Inflammatory macrophage treated with lipopolysaccharide for 1 hour (primary cell): ENCODE measurements around the gene GJC2.
"Not testable (repeated sequence)": the region's sequence is repeated elsewhere in the genome, so short reads cannot be mapped to it uniquely, and the experiment has no call there.

Experiments used
- DNase-seq, 2 donors: peaks; one replicate each; pipeline ENCODE4 v3.0.0-alpha.2; 2020 to 2022

Gene GJC2

DNA sequence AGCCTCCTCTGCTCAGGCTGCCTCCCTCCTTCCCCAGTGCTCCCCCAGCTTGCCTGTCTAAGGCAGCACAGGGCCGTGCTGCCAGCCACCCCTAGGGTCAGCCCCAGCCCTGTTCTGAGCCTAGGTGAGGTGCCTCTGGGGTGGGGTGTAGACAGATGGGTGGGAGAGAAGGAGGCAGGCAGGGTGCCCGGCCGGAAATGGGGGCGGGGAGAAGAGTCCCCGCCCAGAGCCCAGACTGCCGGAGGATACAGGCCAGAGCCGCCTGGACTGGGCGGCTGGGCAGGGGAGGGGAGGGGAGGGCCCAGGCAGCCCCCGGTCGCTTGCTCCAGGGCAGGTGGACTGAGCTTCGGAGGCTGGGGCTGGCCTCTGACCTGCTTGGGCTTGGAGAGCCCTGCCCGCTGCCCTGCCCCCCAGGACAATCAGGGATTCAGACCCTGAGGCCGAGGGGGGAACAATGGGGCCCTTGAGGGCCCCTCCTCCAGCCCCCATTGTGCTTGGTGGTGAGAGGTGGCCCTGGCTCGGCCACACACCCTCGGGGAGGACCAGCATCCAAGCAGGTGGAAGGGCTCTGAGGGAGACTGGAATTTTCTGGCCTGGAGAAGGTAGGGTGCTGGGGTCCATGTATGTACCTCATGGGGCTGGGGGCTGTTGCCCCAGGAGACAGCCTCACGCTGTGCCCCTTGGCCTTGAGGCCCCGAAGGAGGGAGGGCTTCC is at the start of gene GJC2:
TSS of gene GJC2 (plus strand) at position 525 of the 714 bp plus-strand sequence. CDS start 7,829 bp downstream, outside the sequence.
- no peak for DNase-seq

DNA sequence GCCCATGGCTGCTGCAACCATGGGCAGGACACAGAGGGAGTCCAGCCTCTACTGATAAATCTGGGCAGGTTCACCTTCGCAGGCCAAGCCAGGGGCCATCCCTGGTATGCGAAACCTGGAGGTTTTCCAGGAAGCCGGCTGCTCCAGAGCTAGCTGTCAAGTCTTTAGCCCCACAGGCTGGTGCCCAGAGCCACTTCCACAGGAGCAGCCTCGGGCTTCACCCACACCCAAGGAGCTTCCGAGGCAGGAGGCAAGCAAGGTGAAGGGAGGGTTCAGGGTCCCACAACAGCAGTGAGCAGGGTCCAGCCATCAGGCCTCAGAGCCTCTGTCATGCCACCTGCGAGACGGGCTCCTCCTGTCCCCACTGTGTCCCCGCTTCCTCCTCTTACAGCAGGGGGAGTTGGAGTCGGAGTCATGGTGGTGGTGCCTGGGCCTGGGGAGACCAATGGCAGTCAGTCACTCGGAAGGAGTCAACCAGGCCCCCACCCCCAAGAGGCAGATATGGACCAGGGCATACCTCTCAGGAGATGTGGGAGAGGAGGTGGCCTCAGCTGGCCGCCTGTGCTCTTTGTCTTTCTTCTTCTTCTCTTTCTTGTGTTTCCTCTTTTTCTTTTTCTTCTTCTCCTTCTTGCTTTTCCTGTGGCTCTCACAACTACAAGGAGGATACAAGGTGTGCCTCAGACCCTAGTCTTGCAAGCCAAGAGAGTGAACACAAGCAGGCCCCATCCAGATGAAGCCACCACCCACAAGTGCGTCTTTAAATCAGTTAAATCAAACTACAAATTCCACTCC is 48.7 kb upstream of the GJC2 start:
- DNase-seq: no peak

DNA sequence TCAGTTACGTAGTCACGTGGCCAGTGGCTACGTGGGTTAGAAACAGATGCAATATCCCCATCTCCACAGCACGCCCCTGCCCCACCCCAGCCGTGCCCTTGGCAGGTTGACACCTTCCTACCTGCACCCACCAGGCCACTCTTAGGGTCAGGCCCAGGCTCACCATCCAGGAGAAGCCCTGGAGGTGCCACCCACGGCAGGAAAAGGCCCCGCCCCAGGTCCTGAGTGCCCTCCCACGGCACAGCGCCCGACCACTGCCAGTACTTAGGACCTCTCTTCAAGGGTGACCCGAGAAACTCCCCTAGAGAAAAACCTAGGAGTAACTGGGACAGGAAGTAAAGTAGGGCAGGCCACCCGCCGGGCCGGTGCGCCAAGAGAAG is 48.1 kb upstream of the GJC2 start:
- no peak for DNase-seq

DNA sequence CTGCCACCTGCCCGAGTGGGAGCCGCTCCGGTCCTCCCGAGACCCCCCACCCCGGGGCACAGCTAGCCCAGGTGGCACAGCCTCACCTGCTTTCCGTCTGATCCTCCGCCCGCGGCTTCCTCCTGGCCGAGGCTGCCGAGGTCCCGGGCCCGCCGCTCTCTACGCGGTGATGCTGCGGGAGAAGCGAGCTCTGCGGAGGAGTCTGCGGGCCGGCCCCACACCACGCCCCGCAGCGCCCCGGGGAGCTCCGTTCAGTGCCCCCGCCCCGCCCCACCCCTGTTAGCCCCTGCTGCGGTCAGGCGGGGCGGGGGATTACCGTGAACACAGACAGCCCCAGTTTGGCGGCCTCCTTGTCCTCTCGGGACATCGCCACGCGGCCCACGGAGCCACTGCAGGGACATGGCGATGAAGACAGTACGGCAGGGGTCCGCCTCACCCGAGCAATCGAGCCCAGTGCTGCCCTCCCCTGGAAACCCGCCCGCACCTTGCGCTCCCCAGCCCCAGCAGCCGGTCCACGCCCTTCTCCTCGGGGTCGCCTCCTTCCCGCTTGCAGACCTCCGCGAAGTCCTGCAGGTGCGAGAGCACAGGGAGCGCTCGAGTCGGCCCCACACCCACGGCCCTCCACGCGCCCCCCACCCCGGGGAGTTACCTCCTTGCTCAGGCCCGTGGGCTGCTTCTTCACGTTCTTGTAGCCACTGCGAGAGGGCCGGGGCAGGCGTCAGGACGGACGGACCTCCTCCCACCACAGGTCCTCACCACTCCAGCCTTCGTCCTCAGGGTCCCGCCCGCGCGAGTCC is 47.5 kb upstream of the GJC2 start:
- DNase-seq: no peak

DNA sequence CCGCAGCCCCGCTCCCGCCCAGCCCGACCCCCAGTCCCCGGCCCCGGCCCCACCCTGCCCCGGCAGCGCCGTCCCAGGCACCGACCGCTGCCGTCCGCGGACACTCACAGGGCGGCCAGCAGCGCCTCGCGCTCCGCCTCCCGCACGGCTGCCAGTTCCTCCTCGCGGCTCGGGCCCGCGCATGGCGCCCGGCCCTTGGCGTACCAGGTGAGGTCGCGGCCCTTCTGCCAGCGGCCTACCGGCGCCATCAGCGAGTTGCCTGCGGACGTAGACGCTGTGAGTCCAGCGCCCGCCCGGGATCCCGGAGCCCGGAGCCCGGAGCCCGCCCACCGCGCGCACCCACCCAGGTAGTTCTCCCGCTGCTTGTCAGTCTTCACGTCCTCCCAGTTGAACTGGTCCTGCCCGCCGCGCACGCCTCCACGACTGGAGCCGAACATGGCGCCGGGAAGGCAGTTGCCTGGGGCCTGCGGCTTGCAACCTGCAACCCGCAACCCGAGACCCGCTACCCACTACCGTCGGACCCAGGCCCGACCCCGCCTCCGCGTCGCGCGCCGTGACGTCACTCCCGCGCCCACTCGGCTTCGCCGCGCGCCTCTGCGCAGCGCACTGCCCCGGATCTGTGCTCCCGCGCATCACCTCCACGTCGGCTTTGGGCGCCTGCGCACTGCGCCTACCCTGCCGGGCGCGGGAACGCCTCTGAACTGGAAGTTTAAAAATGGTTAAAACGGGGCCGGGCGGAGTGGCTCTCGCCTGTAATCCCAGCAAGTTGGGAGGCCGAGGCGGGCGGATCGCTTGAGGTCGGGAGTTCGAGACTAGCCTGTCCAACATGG is 46.7 kb upstream of the GJC2 start, which contains the start of gene C1orf35:
TSS of gene C1orf35 (minus strand) at position 535 of the 830 bp plus-strand sequence. CDS start at position 437, 98 bp downstream.
- peak; percentile 86 to 94 for DNase-seq

DNA sequence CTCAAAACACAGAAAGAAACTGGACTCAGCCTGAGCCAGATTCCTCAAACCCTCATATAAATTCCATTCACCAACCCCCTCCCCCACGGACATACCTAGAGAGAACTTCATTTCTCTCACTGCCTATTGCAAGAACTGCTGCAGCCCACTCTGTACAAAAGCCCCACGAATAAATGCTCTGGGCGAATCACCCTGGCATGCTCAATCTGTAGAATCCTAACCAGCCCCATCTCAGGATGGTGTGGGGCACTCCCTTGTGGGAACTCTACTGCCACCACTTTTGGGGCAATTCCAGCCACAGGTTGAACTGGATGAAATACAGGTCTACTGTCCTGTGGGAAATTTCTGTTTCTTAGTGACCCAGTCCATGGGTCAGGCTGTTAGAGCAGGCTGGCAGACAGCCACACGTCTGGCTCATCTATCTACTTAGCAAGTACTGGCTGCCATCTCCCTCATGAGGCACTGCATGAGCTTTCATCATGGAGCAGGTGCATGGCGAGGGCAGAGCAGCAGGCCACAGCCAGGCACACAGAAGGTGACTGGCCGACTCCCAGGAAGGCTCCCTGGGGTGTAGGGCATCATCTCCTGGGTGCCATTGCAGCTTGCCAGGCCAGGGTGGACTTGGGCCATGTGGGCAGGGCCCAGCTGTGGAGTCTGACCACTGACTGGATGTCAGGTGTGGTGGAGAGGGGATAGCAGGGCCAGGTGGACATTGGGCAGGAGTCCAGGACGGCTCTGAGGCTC is 45.0 kb upstream of the GJC2 start:
- no peak for DNase-seq

DNA sequence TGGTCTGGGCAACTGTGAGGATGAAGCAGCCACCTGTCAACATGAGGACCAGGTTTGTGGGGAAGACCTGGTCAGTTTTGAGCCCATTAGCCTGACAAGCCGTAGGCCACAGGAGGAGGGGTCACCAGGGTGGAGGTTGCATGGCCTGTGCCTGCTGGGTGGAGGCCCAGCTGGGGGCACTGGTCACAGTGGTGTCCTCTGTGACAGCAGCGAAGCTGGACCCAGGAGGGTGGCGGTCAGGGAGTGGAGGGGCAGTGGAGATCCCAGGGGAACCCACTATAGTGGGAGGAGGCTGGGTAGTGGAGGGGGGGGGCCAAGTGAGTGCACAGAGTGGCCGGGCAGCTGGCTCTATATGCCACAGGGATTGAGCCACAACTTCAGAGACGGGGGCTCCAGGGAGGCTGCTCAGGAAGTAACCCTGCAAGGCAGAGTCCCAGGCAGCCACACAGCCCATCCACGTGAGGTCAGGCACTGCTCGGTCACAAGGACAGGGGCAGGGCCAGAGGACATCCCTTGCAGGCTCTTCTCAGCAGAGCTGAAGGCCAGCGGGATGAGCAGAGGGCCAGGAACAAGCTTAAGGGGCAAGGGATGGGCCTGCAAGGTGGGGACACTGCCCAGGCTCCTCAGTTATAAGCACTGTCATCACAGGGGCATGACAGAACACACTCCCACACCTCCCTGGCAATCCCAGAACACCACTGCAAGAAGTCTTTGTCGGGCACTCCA is 44.3 kb upstream of the GJC2 start:
- no peak for DNase-seq

DNA sequence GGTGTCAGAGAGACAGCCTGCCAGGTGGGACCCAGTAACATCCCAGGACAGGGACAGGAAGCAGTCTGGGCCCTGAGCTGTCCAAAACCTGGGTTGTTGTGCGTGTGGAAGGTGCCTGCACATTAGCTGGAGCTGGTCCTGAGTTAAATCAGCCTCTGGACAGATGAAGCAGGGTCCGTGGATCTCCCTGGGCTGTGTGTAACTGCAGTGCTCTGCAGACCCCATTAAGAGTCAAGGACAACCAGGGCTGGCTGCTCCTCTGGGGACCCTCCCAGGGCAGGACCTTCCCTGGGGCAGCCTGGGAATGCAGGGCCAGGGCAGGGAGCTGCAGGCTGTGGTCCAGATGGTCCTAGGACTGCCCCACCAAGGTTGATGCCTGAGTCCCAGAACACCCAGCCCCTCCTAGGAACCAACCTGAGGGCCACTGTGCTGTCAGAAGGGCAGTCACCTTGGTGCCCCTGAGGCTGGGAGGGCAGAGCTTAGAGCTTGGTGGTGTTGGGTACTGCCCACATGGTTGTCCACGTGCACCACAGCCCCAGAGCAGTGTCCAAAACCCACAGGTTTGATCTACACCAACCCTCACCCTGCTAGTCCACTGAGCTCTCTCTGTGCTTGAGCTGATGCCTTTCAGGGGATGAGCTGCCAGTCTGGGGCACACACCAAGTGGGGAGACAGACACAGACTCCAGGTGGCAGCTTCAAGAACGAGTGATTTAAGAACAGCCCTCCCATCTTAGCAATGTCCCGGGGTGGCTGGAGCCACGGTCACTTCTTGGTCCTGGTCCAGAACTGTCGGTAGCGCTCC is 43.5 kb upstream of the GJC2 start:
- DNase-seq: no peak

DNA sequence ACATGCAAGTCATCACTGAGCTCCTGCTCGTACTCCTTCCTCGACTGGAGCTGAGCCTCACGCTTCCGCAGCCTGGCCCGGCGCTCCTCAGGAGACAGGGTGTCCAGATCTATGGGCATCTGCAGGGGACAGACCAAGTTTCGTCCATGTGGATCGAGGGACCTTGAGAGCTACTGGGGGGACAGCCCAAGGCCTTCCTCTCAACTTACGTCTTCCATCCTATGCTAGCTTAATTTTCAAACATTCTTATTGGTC is 43.0 kb upstream of the GJC2 start:
- DNase-seq: no peak

DNA sequence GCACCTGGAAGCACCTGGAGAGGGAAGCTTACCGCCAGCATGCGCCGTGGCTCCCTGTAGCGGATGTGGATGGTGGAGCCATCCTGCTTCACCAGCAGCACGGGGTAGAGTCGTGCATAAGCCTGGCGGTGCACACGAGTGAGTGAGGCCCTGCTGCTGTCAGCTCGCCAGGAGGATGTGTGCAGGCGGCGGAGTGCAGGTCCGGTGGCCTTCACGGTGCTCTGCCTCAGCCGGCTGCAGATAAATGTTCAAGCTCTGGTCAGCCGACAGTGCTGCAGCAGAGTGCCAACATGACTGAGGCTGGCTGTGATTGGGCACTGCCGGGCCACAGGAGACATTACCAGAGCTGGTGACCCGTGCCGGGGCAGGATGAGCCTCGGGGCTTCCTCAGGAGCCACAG is 42.1 kb upstream of the GJC2 start:
- DNase-seq: no peak

DNA sequence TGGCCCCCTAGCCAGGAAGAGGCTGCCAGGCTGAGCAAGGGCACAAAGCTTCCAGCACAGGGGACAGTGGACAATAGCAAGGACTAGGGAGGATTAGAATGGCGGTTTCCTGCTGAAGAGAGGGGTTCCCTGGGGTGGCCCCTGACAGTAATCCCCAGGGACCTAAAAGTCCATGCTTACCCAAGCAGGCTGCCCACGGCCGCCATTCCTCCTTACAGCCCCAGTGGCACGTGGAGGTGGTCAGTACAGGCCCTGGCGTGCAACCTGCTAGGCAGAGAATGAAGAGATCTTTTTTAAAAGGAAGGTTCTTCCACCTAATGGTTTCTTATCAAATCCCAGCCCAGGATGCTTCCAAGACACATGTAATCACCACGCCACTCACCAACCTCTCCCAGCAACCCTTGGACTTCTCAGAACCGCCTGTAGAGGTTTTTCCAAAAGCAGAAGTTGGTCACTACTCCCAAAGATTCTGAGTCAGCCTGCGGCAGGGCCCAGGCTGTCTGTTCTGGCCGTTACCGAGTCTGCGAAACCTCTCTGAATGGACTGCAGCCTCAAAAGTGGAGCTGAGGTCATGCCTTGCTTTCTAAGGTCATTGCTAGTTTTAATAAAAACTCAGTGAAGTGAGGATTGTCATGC is 41.6 kb upstream of the GJC2 start:
- peak; percentile 45 to 65 for DNase-seq

DNA sequence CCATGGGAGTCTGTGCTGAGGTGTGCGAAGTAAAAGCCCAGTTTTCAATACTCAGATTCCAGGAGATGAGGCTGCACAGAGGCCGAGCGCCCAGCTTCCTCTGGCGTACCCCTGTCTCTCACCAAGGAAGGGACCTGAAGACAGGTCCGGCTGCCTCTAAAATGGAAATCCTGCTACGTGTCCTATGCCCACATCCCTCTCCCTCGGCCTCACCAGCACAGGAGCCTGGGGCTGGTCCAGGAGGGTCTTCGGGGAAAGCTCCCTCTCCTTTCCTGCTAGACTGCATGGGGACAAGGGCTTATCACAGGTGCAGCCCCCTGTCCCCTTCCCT is 41.0 kb upstream of the GJC2 start:
- no peak for DNase-seq

DNA sequence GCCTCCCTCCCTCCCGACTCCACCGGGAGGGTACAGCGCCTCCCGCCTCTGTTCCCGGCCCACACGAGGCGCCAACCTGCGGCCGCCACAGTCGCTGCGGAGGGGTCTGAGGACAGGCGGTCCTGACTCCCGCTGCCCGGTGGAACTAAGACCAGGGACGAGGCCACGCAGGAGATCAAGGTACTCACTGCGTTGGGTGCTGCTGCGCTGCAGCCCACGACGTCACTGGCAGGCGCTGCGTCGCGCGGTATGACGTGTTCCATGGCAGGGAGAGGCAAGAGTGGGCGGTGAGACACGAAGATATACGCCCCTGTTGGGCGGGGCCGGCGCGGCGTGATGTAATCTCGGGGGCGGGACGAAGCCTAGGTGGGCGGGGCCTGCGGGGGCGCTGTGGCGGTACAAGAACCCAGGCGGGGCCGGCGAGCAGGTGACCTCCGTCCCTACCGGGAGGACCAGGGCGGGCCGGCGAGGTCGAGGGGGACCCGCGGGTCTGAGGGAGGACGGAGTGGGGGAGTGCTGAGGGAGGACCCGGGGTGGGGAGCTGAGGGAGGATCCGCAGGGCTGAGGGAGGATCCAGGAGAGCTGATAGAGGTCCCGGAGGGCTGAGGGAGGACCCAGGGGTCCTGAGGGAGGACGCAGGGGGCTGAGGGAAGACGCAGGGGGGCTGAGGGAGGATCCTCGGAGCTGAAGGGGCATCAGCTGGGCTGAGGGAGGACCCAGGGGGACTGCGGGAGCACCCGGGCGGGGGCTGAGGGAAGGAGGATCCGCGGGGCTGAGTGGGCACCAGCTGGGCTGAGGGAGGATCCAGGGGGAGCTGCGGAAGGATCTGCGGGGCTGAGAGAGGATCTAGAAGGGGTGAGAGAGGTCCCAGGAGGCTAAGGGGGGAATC is 40.4 kb upstream of the GJC2 start, which contains the start of gene MRPL55:
TSS of gene MRPL55 (minus strand) at position 227 of the 889 bp plus-strand sequence. CDS start 1,039 bp downstream, outside the sequence.
- peak; percentile 96 to 100 for DNase-seq

DNA sequence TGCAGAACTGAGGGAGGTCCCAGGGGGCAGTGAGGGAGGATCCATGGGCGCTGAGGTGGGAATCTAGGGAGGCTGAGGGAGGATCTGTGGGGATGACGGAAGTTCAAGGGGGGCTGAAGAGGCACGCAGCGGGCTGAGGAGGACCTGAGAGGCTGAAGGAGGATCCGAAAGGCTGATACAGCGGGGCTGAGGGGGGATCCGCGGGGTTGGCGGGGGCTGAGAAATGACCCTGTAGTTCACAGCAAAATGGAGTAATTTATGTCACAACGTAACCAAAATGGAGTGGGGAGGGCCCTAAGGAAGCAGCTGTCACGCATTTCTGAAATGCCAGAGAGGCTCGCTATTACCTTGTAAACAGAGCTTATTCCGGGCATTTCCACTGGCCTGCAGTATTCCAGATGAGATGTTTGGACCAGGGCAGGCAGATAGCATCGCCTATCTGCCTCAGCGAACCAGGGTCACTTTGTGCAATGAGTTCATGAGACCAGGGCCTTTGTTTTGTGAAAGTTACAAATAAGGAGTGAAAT is 39.7 kb upstream of the GJC2 start:
- DNase-seq: no peak

DNA sequence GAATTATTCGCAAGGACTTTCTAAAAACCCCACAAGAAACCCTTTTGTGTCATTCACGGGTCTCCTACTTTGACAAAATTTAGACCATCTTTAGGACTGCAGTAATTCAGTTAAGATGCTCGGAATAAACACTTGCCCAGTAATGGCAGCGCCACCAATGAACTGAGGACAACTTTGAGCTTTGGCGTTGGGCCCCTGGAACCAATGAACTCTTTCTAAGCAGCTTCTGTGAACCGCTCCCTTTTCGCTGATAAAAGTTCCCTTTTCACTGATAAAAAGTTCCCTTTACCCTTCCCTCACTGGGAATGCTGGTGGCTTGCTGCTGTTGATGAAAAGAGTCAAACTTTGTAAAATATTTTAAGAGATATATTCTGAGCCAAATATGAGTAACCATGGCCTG is 39.2 kb upstream of the GJC2 start:
- no peak for DNase-seq

DNA sequence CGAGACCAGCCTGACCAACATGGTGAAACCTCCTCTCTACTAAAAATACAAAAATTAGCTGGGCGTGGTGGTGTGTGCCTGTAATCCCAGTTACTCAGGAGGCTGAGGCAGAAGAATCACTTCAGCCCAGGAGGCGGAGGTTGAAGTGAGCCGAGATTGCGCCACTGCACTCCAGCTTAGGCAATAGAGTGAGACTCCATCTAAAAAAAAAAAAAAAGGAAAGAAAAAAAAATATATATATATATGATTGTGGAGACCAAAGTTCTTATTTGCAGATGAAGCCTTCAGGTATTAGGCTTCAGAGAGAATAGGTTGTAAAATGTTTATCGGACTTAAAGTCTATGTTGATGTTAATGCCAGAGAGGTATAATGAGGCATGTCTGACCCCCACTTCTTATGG is 38.4 kb upstream of the GJC2 start:
- DNase-seq: not testable (repeated sequence)

DNA sequence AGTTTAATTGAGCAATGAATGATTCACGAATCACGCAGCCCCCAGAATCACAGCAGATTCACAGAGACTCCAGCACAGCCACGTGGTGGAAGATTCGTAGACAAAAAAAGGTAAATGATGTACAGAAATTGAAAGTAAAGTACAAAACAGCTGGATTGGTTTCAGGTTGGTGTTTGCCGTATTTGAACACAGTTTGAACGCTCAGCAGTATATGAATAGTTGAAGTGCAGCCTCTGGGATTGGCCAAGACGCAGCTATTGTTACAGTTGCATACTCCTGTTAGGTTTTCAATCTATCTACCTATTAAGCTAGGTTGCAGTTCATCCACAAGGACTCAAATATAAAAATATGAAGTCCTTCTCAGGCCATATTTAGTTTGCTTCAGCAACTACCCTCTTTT is 37.6 kb upstream of the GJC2 start:
- no peak for DNase-seq

DNA sequence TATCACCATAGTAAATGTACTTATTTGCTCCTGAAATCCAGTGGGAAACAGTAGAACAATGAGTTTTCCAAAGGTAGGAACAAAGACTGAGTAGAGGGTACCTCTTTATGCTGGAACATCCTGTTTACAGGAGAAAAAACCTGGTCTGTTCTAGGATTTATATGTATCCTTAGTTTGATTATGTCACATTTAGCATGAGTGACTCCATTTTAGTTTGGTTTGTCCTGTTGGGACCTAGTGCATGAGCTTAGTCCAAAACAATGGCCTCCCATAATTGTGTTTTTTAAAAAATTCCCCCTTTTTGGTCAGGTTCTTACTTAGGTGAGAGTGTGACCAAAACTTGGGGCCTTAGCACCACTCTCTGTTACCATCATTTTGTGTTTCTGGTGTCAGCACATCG is 37.1 kb upstream of the GJC2 start:
- DNase-seq: no peak

DNA sequence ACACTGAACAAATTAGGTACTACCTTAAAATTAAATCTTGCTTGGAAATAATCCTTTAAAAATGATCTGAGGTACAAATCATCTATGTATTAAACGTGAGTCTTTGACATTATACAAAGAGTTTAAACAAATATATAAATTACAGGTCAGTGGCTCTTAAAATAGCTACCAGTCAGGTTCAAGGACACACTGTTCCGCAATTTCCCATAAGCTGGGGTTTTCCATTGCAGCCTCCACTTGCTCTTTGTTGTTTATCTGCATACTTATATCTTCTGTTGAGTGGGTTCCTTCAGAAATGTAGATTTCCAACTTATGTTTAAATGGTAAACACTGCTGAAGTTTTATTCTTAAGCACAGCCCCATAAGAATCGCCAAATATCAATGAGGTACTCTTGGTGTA is 34.9 kb upstream of the GJC2 start:
- no peak for DNase-seq
